HepG2 (cell line): ENCODE measurements around the gene TEDC1. TPM values are rescaled to one million over a fixed set of nuclear protein-coding genes. Genes with fewer than 3 reads are reported as not detected.
A peak's percentile ranks its signal among the peaks of the same experiment; 100 is the strongest.

ENCODE experiments used
- ARID5B ChIP-seq: IDR thresholded peaks from 2 replicates; pipeline ENCODE4 v1.4.0; 2020; ENCODE audit warnings: mild to moderate bottlenecking, missing genetic modification reagents
- FOSL1 ChIP-seq: sonication (generic); formaldehyde crosslinking; IDR thresholded peaks from 2 replicates; pipeline ENCODE4 v1.9.0; 2021; ENCODE audit warnings: missing genetic modification reagents, borderline replicate concordance
- FOXP1 ChIP-seq, 2 experiments: fragments of 450-650 bp in 1 of 2; IDR thresholded peaks; 2 replicates each; pipeline ENCODE4 v1.6.1; 2017 to 2018; ENCODE audit warnings: antibody characterized with exemption in 1 of 2
- MIER3 ChIP-seq: IDR thresholded peaks from 2 replicates; pipeline ENCODE4 v1.6.1; 2016; ENCODE audit warnings: missing compliant biosample characterization, borderline replicate concordance
- NBN ChIP-seq: fragments of 450-650 bp; conservative IDR thresholded peaks from 2 replicates; pipeline ENCODE4 v1.6.1; 2017
- SIX1 ChIP-seq: sonication (generic); formaldehyde crosslinking; IDR thresholded peaks from 2 replicates; pipeline ENCODE4 v1.4.0; 2020; ENCODE audit warnings: missing genetic modification reagents, borderline replicate concordance
- ZBTB8A ChIP-seq: sonication (generic); formaldehyde crosslinking; IDR thresholded peaks from 2 replicates; pipeline ENCODE4 v1.4.0; 2020; ENCODE audit warnings: mild to moderate bottlenecking, low read depth, missing genetic modification reagents, borderline replicate concordance
- ZNF382 ChIP-seq: sonication (generic); formaldehyde crosslinking; IDR thresholded peaks from 2 replicates; pipeline ENCODE4 v1.5.0; 2020; ENCODE audit warnings: missing genetic modification reagents, mild to moderate bottlenecking, borderline replicate concordance
- ZNF430 ChIP-seq: sonication (generic); formaldehyde crosslinking; IDR thresholded peaks from 2 replicates; pipeline ENCODE4 v1.9.0; 2021; ENCODE audit warnings: mild to moderate bottlenecking, missing genetic modification reagents
- ZNF510 ChIP-seq: sonication (generic); formaldehyde crosslinking; IDR thresholded peaks from 2 replicates; pipeline ENCODE4 v1.4.0; 2020; ENCODE audit warnings: low read depth, mild to moderate bottlenecking, missing genetic modification reagents
- ZNF552 ChIP-seq: sonication (generic); formaldehyde crosslinking; IDR thresholded peaks from 2 replicates; pipeline ENCODE4 v1.9.0; 2022; ENCODE audit warnings: missing genetic modification reagents, mild to moderate bottlenecking, borderline replicate concordance
- ZNF644 ChIP-seq: IDR thresholded peaks from 2 replicates; pipeline ENCODE4 v1.6.1; 2016; ENCODE audit warnings: low read depth
- ZNF710 ChIP-seq: sonication (generic); formaldehyde crosslinking; IDR thresholded peaks from 2 replicates; pipeline ENCODE4 v1.5.0; 2020; ENCODE audit warnings: mild to moderate bottlenecking, missing genetic modification reagents, borderline replicate concordance
- ZSCAN31 ChIP-seq: sonication (generic); formaldehyde crosslinking; IDR thresholded peaks from 2 replicates; pipeline ENCODE4 v1.5.0; 2020; ENCODE audit warnings: low read depth, mild to moderate bottlenecking, missing genetic modification reagents
- polyA plus RNA-seq, 8 experiments: library from polyadenylated mRNA; depleted of rRNA in 3 of 8; stranded (reverse) in 7 of 8; unstranded in 1 of 8; fragments of >200 nt; fragmentation: Illumina TruSeq in 4 of 8; extraction: Trizol in 4 of 8; gene quantifications; 2 replicates each; pipeline versions ENCODE4 v1.2.1 to v1.2.3, GENCODE V29; 2011 to 2016; ENCODE audit warnings: low read depth in 4 of 8, missing spikeins in 1 of 8, mixed read lengths in 1 of 8; ENCODE audit not compliant: insufficient read depth in 1 of 8
- total RNA-seq, 5 experiments: library from RNA; depleted of rRNA; stranded (reverse); fragments of >200 nt; fragmentation: Illumina TruSeq; extraction: Trizol; gene quantifications; 2 replicates each; pipeline ENCODE4 v1.2.3, GENCODE V29; 2016; ENCODE audit warnings: low read depth in 1 of 5
- TF ChIP-seq, protein P1 (sequence below): sonication (generic); formaldehyde crosslinking; IDR thresholded peaks from 2 replicates; pipeline ENCODE4 v1.4.0; 2020; ENCODE audit warnings: missing genetic modification reagents, low read depth, mild to moderate bottlenecking, borderline replicate concordance
- TF ChIP-seq, protein P2 (sequence below): sonication (generic); formaldehyde crosslinking; IDR thresholded peaks from 2 replicates; pipeline ENCODE4 v1.5.0; 2020; ENCODE audit warnings: missing genetic modification reagents, mild to moderate bottlenecking, borderline replicate concordance
- TF ChIP-seq, protein P3 (sequence below): sonication (generic); formaldehyde crosslinking; conservative IDR thresholded peaks from 2 replicates; pipeline ENCODE4 v1.5.0; 2020; ENCODE audit warnings: missing genetic modification reagents

The TEDC1 gene
- total and polyA plus RNA-seq, 2 of the 13 experiments (the other 11 are each of a cell fraction or from before 2014, with no cell fraction given), result 5.7 to 27.4 TPM

DNA sequence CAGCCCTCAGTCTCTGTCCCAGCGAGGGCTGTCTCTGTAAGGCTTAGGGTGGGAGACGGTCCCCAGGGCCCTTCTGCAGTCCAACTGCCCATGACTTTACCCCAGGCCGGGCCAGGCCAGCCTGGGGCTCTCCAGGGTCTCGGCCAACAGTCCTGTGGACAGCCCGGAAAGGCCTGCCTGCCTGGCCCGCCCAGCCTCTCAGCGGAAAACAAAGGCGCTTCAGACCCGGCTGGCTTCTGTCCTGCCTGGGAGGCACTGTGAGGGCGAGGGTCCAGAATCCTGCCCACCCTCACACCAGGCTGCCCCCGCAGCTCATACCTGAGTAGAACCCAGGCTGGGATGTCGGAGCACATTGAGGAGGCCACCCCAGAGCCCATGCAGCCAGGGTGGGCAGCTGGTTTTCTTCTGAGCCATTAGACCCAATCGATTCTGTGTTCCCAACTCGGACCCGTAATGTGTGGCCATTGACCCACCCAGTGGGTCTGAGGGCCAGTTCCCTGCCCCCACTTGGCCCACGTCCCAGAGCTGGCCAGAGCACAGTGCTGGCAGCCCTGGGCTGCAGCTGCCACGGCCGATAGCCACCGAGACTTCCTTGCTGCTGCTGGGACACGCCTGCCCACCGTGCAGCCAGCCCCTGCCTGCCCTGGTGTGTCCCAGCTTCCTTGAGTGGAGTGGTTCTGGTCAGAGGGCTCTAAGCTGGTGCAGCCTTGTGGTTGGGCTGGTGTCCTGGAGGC, 14.8 kb upstream of the TEDC1 start (continued):
- 0 out of 2 replicates have a peak, but pooled peaks have one; percentile 46 for TF ChIP-seq ZNF552 (CRISPR knock-in tag)
- TF ChIP-seq, protein P1, sequence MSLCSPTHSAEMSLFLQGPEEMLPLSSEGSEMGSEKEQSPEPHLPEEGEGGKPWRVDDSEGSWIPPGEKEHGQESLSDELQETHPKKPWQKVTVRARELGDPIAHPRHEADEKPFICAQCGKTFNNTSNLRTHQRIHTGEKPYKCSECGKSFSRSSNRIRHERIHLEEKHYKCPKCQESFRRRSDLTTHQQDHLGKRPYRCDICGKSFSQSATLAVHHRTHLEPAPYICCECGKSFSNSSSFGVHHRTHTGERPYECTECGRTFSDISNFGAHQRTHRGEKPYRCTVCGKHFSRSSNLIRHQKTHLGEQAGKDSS (CRISPR knock-in tag), result peak; percentile 66; the same call in 1 of the 2 replicates
- no peak for TF ChIP-seq ZSCAN31 (CRISPR knock-in tag)
- no peak for TF ChIP-seq FOXP1 (IDR thresholded peaks at IDR 0.05)
- no peak for TF ChIP-seq FOXP1 (CRISPR knock-in tag; IDR thresholded peaks at IDR 0.05)
- TF ChIP-seq, protein P2, sequence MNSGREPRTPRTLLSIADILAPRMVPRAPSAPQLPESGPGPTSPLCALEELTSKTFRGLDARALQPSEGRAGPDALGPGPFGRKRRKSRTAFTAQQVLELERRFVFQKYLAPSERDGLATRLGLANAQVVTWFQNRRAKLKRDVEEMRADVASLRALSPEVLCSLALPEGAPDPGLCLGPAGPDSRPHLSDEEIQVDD, result no peak
- no peak for TF ChIP-seq ZNF510 (CRISPR knock-in tag)
- TF ChIP-seq ZNF382 (CRISPR knock-in tag), result no peak
- TF ChIP-seq FOSL1 (CRISPR knock-in tag), result 0 out of 2 replicates have a peak, but pooled peaks have one; percentile 0
- TF ChIP-seq, protein P3, sequence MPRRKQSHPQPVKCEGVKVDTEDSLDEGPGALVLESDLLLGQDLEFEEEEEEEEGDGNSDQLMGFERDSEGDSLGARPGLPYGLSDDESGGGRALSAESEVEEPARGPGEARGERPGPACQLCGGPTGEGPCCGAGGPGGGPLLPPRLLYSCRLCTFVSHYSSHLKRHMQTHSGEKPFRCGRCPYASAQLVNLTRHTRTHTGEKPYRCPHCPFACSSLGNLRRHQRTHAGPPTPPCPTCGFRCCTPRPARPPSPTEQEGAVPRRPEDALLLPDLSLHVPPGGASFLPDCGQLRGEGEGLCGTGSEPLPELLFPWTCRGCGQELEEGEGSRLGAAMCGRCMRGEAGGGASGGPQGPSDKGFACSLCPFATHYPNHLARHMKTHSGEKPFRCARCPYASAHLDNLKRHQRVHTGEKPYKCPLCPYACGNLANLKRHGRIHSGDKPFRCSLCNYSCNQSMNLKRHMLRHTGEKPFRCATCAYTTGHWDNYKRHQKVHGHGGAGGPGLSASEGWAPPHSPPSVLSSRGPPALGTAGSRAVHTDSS, result no peak
- TF ChIP-seq MIER3 (CRISPR knock-in tag), result 0 out of 2 replicates have a peak, but pooled peaks have one; percentile 40
- TF ChIP-seq ARID5B (CRISPR knock-in tag), result no peak
- TF ChIP-seq ZNF710 (CRISPR knock-in tag), result peak; percentile 70
- TF ChIP-seq ZNF644, result no peak
- TF ChIP-seq NBN, result no peak
- peak; percentile 44; the same call in 1 of the 2 replicates for TF ChIP-seq ZNF430 (CRISPR knock-in tag)
- no peak for TF ChIP-seq ZBTB8A (CRISPR knock-in tag)
- TF ChIP-seq SIX1 (CRISPR knock-in tag), result no peak
